ENCODE data around the gene LEP. TPM values are rescaled to one million over a fixed set of nuclear protein-coding genes. Genes with fewer than 3 reads are reported as not detected.

LEP gene
- total and polyA plus RNA-seq, 2 of the 8 experiments (the other 6 are each of a cell fraction or from before 2014, with no cell fraction given), result not detected

- TF ChIP-seq USF2 (IDR thresholded peaks at IDR 0.05; ENCODE audit: low read length) (no peak), CHD2 (IDR thresholded peaks at IDR 0.05; ENCODE audit: low read length) (no peak), SIN3A (conservative IDR thresholded peaks at IDR 0.05 in 1 of 2, IDR thresholded peaks at IDR 0.05 in 1 of 2; ENCODE audit: low read depth in 1 of 2, low read length in 2 of 2) (no peak), SRF (IDR thresholded peaks at IDR 0.05; ENCODE audit: low read depth, low read length) (no peak), JUN (IDR thresholded peaks at IDR 0.05; ENCODE audit: low read depth, low read length) (no peak), RAD21 (IDR thresholded peaks at IDR 0.05 in 1 of 2, conservative IDR thresholded peaks at IDR 0.05 in 1 of 2; ENCODE audit: low read depth in 2 of 2, low read length in 2 of 2) (no peak)
Observed at GRCh38 chr7:128204455-128204854, 36.6 kb upstream of the LEP start (continued).
